WERI-Rb-1 (cell line): ENCODE results near the gene LIPE.

ENCODE experiments used
- DNase-seq: peaks from one replicate; pipeline ENCODE4 v3.0.0-alpha.2; 2020
- H3K27ac ChIP-seq: fragments of 250-450 bp; sonication (Bioruptor Pico); 2 replicates; pipeline ENCODE4 v1.5.1; 2020; ENCODE audit warnings: mild to moderate bottlenecking, moderate library complexity
- H3K27me3 ChIP-seq: fragments of 250-450 bp; sonication (Bioruptor Pico); 2 replicates; pipeline ENCODE4 v1.5.1; 2021; ENCODE audit warnings: mild to moderate bottlenecking, low read depth, moderate library complexity; ENCODE audit not compliant: insufficient read depth, severe bottlenecking
- H3K36me3 ChIP-seq: fragments of 250-450 bp; sonication (Bioruptor Pico); 2 replicates; pipeline ENCODE4 v1.5.1; 2020; ENCODE audit warnings: mild to moderate bottlenecking, moderate library complexity
- H3K4me3 ChIP-seq: 2 replicates; pipeline ENCODE4 v1.5.1; 2011; ENCODE audit warnings: low read depth, mild to moderate bottlenecking, control low read depth, low read length
- H3K9me3 ChIP-seq: fragments of 250-450 bp; sonication (Bioruptor Pico); 2 replicates; pipeline ENCODE4 v1.5.1; 2021; ENCODE audit warnings: mild to moderate bottlenecking, moderate library complexity; ENCODE audit not compliant: severe bottlenecking
- CTCF ChIP-seq: IDR thresholded peaks from 2 replicates; pipeline ENCODE4 v1.5.1; 2011; ENCODE audit warnings: low read depth, mild to moderate bottlenecking, control low read depth, inconsistent platforms, low read length

Gene LIPE

GRCh38 chr19:42471554-42472249 lies 44.5 kb upstream of the LIPE start:
- no peak for TF ChIP-seq CTCF
- no peaks in the 10 kb centered on the region for H3K36me3 ChIP-seq
- H3K4me3 ChIP-seq: no peak overlapping the region
- H3K27me3 ChIP-seq: no peaks in the 10 kb centered on the region
- no peak for DNase-seq
- H3K27ac ChIP-seq: no peak overlapping the region
- no peaks in the 10 kb centered on the region for H3K9me3 ChIP-seq

GRCh38 chr19:42469311-42470235 lies 42.4 kb upstream of the LIPE start:
- Histone ChIP-seq H3K27me3 (no peaks in the 10 kb centered on the region), H3K4me3 (no peak overlapping the region), H3K9me3 (no peaks in the 10 kb centered on the region), H3K36me3 (no peaks in the 10 kb centered on the region), H3K27ac (no peak overlapping the region)
- TF ChIP-seq CTCF: no peak
- DNase-seq: no peak

- H3K27ac ChIP-seq: no peak overlapping the region
- no peak overlapping the region for H3K4me3 ChIP-seq
- no peaks in the 10 kb centered on the region for H3K9me3 ChIP-seq
- DNase-seq: no peak
- H3K36me3 ChIP-seq: no peaks in the 10 kb centered on the region
- TF ChIP-seq CTCF: no peak
- no peaks in the 10 kb centered on the region for H3K27me3 ChIP-seq
Observed at GRCh38 chr19:42468273-42468796, 41.1 kb upstream of the LIPE start.

- H3K36me3 ChIP-seq: no peaks in the 10 kb centered on the region
- no peak overlapping the region for H3K27ac ChIP-seq
- no peaks in the 10 kb centered on the region for H3K9me3 ChIP-seq
- H3K4me3 ChIP-seq: no peak overlapping the region
- no peak for DNase-seq
- no peak for TF ChIP-seq CTCF
- no peaks in the 10 kb centered on the region for H3K27me3 ChIP-seq
Observed at GRCh38 chr19:42467183-42467760, 40.1 kb upstream of the LIPE start.

- Histone ChIP-seq H3K36me3 (no peaks in the 10 kb centered on the region), H3K9me3 (no peaks in the 10 kb centered on the region), H3K27ac (no peak overlapping the region), H3K27me3 (no peaks in the 10 kb centered on the region), H3K4me3 (no peak overlapping the region)
- DNase-seq: no peak
- TF ChIP-seq CTCF: no peak
Observed at GRCh38 chr19:42466521-42467182, 39.5 kb upstream of the LIPE start.
